AG09309 (cell line): Measurements from ENCODE around the gene GLI3.

Experiments used
- DNase-seq: peaks from one replicate; pipeline ENCODE4 v3.0.0-alpha.2; 2010; ENCODE audit warnings: low read depth
- H3K4me3 ChIP-seq: 2 replicates; pipeline ENCODE4 v1.5.1; 2011; ENCODE audit warnings: mild to moderate bottlenecking, low read depth, low read length, moderate library complexity; ENCODE audit not compliant: control insufficient read depth
- CTCF ChIP-seq: IDR thresholded peaks from 2 replicates; pipeline ENCODE4 v1.5.1; 2011; ENCODE audit warnings: mild to moderate bottlenecking, low read depth, low read length, inconsistent platforms; ENCODE audit not compliant: insufficient read depth, control insufficient read depth; ENCODE audit errors: missing control alignments

The GLI3 gene

GRCh38 chr7:42055171-42055570, 181.8 kb downstream of the GLI3 start:
- DNase-seq = no peak
- TF ChIP-seq CTCF = no peak
- no peak overlapping the region for H3K4me3 ChIP-seq

GRCh38 chr7:42053834-42054233, 183.2 kb downstream of the GLI3 start:
- H3K4me3 ChIP-seq = no peak overlapping the region
- no peak for TF ChIP-seq CTCF
- no peak for DNase-seq

- TF ChIP-seq CTCF = no peak
Observed at GRCh38 chr7:42049761-42050160, 187.2 kb downstream of the GLI3 start.

GRCh38 chr7:42046483-42046882, 190.5 kb downstream of the GLI3 start:
- DNase-seq = no peak
- H3K4me3 ChIP-seq = no peak overlapping the region
- no peak for TF ChIP-seq CTCF

More at GRCh38 chr7:42049761-42050160, 187.2 kb downstream of the GLI3 start:
- H3K4me3 ChIP-seq = no peak overlapping the region
- DNase-seq = no peak

- no peak overlapping the region for H3K4me3 ChIP-seq
Observed at GRCh38 chr7:42045961-42046360, 191.0 kb downstream of the GLI3 start.

GRCh38 chr7:42039921-42040320, 197.1 kb downstream of the GLI3 start:
- TF ChIP-seq CTCF = no peak
- no peak for DNase-seq
- H3K4me3 ChIP-seq = no peak overlapping the region

More at GRCh38 chr7:42045961-42046360, 191.0 kb downstream of the GLI3 start:
- DNase-seq = no peak
- TF ChIP-seq CTCF = no peak

- no peak overlapping the region for H3K4me3 ChIP-seq
- TF ChIP-seq CTCF = no peak
- no peak for DNase-seq
Observed at GRCh38 chr7:42035210-42035609, 201.8 kb downstream of the GLI3 start.
